Spleen (tissue), 7 donors: ENCODE results near the gene PAX2.

ENCODE experiments used
- POLR2A ChIP-seq, 3 donors: fragments of 450-650 bp; IDR thresholded peaks; one replicate each; pipeline ENCODE4 v1.5.1; 2017; ENCODE audit warnings: antibody characterized with exemption in 3 of 3, mild to moderate bottlenecking in 1 of 3
- TF ChIP-seq, protein P1 (sequence below), 11 experiments: fragments of 200-600 bp in 7 of 11; fragments of 450-650 bp in 4 of 11; sonication (generic) in 4 of 11; IDR thresholded peaks in 8 of 11; conservative IDR thresholded peaks in 3 of 11; 1 replicate in 7 of 11; 2 replicates in 4 of 11; pipeline versions ENCODE4 v1.4.0 to v1.8.0; 2016 to 2021; ENCODE audit warnings: antibody characterized with exemption in 11 of 11, inconsistent platforms in 4 of 11, mild to moderate bottlenecking in 1 of 11
- donor health status: DM: no; HTN: no; CAD: no; lungs with moderate emphysema.
- donor health status: DM: no; HTN: no; CAD: no.
- donor health status: DM: no; HTN: no; CAD: no.

GRCh38 chr10:100847440-100847839 is 102.1 kb downstream of the PAX2 start:
- TF ChIP-seq, protein P1, sequence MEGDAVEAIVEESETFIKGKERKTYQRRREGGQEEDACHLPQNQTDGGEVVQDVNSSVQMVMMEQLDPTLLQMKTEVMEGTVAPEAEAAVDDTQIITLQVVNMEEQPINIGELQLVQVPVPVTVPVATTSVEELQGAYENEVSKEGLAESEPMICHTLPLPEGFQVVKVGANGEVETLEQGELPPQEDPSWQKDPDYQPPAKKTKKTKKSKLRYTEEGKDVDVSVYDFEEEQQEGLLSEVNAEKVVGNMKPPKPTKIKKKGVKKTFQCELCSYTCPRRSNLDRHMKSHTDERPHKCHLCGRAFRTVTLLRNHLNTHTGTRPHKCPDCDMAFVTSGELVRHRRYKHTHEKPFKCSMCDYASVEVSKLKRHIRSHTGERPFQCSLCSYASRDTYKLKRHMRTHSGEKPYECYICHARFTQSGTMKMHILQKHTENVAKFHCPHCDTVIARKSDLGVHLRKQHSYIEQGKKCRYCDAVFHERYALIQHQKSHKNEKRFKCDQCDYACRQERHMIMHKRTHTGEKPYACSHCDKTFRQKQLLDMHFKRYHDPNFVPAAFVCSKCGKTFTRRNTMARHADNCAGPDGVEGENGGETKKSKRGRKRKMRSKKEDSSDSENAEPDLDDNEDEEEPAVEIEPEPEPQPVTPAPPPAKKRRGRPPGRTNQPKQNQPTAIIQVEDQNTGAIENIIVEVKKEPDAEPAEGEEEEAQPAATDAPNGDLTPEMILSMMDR (IDR thresholded peaks at IDR 0.05 in 8 of 11, conservative IDR thresholded peaks at IDR 0.05 in 3 of 11) = no peak
- TF ChIP-seq POLR2A (IDR thresholded peaks at IDR 0.05) = no peak
